NCI-H524 treated with DMSO at 0.1 percent for 48 hours (cell line): Measurements from ENCODE around the gene ILF3.
"Not testable (repeated sequence)": the region's sequence is repeated elsewhere in the genome, so short reads cannot be mapped to it uniquely, and the experiment has no call there.

Experiments used
- DNase-seq: peaks from one replicate; lab custom pipeline; 2025; lab: John Stamatoyannopoulos, UW

ILF3 gene

DNA sequence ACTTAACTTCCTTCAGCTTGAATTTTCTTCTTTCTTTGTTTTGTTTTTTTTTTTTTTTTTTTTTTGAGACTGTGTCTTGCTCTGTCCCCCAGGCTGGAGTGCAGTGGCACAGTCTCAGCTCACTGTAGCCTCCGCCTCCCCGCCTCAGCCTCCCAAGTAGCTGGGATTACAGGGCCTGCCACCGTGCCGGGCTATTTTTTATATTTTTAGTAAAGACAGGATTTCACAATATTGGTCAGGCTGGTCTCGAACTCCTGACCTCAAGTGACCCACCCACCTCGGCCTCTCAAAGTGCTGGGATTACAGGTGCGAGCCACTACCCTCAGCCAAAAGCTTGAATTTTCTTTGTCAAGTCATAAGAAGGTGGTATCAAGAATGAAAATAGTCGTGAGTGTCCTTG is 21.1 kb downstream of the ILF3 start:
- DNase-seq = not testable (repeated sequence)

DNA sequence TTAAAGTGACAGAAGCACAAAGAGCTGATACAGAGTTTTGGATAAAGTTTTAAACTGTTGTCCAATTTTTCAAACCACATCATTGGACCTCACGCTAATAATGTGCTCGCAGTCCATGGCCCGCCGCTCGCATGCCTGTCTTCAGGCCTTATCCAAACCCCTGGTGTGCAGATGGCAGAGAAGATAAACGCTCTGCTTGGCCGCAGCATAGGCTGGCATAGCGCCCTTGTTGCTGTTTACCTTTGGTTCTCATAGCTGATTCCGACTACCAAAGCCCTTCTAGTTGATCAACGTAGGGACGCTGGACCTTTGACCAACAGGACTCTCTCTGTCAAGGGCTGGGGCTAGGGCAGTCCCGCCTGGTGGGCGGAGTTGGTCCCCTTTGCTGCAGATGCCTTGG is 23.6 kb downstream of the ILF3 start:
- DNase-seq = no peak

DNA sequence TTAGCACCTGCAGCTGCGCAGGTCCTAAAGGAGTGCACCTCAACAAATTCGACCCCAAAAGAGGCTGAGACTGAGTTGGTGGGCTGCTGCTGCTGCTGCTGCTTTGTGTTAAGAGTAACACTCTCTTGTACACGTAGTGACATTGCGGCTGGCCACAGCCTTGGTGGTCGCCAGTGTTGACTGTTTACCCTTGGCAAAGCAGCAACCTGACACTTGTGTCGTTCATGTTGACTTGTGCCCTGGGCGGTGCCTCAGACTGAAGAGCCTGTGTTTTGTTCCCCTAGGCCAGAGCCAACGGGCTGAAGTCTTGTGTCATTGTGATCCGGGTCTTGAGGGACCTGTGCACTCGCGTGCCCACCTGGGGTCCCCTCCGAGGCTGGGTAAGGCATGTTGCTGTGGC is 24.7 kb downstream of the ILF3 start:
- DNase-seq = no peak

DNA sequence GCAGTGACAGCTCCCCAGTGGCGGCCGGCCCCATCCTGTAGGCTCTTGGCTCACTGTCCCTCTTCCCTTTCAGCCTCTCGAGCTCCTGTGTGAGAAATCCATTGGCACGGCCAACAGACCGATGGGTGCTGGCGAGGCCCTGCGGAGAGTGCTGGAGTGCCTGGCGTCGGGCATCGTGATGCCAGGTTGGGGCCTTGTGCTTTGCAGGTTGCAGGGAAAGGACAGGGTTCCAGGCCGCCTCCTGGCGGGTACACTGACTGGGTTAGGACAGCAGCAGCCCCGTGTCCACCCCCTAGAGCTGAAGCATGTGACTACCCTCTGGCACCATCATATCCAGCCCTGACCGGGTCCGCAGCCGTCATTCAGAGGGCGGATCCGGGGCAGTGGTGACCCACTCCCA is 25.6 kb downstream of the ILF3 start:
- DNase-seq = no peak

DNA sequence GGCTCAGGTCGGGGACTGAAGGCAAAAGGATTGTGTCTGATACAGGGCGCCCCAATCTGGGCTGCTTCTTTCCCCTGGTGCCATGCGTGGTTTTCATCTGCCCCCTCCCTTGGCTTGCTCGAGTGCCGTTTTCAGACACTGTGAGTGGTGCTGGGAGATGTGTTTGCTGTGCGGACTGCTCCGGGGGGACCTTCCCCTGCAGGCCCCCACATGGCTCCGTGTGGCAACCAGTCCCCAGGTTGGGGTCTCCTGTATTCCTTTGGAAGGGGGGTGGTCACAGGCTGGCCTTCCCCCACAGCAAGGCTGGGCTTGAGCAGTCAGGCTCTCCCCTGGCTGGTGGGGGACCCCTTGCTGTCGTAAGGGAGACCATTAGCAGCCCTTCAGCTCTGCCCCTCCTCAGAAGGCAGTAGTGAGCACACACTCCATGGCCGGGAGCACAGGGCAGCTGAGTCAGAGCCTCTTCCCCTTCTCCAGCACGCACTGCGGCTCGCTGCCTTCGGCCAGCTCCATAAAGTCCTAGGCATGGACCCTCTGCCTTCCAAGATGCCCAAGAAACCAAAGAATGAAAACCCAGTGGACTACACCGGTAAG is 26.5 kb downstream of the ILF3 start:
- no peak for DNase-seq

DNA sequence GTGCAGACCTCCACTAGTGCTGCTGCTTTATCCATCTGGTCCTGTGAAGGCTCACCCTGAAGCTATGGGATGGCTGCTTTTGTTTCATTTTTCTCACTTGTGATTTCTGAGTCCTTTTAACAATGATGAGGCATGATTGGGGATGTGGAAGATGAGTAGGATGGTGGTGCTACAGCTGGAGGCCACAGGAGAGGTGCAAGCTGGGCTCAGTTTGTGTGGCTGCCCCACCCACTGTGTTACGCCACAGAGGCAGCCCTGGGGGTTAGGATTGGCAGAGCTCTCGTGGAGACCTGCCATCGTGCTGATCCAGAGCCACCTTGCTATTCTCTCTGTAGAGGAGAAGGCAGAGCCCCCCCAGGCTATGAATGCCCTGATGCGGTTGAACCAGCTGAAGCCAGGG is 27.5 kb downstream of the ILF3 start:
- no peak for DNase-seq

DNA sequence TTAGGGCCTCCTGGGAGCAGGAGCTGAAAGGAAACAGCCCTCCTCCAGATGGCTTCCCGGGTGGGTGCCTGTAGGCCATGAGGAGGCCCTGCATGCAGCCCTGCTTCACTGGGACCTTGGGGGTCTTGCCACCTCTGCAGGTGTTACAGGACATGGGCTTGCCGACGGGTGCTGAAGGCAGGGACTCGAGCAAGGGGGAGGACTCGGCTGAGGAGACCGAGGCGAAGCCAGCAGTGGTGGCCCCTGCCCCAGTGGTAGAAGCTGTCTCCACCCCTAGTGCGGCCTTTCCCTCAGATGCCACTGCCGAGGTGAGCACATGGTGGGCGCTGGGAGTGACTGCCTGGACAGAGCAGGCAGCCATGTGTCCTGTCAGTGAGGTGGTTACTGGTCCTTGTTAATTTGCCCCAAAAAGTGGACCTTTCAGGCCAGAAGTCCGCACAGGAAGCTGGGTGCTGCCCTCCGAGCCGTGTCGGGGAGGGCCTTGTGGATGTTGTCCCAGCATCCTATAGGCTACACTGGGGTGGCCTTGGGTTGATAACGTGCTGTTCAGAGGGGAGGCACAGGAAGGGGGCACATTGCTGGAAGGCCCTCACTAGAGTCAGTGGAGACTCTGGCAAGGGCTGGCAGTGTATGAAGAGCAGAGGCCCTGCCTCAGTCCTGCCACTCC is 28.4 kb downstream of the ILF3 start:
- no peak for DNase-seq

DNA sequence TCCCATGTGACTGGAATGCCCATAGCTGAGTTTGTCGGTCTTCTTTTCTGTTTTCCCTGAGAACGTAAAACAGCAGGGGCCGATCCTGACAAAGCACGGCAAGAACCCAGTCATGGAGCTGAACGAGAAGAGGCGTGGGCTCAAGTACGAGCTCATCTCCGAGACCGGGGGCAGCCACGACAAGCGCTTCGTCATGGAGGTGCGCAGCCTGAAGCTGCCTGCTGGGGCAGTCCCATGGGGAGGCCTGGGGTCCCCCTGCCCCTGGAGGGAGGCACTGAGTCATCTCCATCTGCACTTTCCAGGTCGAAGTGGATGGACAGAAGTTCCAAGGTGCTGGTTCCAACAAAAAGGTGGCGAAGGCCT is 28.9 kb downstream of the ILF3 start:
- no peak for DNase-seq

DNA sequence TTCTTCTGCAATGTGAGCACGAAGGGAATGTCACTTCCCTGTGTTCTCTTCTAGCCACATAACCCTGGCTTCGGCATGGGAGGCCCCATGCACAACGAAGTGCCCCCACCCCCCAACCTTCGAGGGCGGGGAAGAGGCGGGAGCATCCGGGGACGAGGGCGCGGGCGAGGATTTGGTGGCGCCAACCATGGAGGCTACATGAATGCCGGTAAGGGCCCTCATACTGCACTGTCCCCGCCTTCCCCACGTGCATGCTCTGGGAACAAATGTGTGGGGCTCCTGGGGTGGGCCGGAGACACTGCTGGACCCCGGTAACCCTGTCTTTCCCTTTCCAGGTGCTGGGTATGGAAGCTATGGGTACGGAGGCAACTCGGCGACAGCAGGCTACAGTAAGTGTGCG is 29.4 kb downstream of the ILF3 start:
- DNase-seq = no peak

DNA sequence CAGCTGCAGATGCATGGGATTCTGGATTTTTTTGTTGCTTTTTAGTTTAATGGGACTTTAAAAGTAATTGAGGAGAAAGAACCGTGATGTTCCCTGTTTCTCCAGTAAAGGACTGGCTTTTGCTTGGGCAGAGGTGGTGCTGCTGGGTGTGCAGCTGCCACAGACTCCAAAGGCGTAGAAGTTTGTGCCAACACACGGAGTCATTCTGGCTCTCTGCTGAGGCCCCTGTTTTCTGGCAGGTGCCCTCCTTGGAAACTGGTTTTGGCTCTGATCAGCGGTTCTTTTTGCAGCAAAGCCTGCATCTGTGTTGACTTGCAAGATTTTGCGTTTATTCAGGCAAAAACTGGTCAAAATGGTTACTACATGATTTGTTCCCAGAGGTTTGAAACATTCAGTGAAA is 31.1 kb downstream of the ILF3 start:
- DNase-seq = no peak

DNA sequence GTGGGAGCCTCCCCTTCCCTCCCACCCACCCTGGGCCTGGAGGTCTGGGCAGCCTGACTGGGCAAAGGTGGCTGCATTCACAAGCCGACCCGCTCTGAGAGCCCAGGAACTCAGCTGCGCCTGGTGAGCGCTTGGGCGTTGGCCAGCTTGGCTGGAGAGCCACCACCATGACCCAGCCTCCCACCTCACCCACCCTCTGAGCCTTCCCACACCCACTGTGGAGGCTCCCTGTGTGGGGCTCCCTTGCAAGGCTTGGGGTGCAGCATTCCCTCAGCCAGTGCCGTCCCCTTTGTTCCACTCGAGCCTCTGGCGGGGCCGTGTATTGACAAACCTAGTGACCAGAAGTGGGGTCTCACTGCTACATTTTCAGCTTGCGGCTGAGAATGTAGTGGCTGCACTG is 32.0 kb downstream of the ILF3 start:
- DNase-seq = no peak

DNA sequence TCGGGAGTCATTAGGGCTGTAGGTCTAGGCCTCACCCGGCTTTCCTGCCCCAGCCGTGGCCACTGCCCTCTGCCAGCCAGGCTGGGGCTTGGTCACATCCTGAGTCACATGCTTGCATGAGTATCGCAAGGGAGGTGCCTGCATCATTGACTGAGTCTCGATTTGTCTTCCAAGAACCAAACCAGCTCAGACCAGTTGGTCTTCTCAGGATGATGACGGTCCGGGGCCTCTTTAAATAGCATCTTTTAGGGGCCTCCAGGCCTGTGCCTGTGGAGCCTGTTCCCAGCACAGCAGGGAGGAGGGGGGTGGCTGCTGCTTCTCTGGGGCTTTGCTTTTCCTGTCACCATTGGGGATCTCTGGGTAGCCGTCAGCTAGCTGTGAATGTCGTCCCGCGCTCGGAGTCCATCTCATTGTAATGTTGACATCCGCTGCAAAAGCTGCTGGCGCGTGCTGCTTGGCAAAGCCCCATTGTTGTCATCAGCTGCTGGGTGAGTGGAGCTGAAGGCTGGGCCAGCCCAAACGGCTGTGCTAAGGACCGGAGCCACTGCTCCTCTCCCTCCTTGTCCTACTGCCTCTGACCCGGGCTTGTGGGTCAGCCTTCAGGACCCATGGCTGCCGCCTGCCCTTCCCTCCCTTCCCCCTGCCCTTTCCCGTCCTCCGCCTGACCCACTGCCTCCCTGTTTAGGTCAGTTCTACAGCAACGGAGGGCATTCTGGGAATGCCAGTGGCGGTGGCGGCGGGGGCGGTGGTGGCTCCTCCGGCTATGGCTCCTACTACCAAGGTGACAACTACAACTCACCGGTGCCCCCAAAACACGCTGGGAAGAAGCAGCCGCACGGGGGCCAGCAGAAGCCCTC is 32.7 kb downstream of the ILF3 start:
- no peak for DNase-seq

DNA sequence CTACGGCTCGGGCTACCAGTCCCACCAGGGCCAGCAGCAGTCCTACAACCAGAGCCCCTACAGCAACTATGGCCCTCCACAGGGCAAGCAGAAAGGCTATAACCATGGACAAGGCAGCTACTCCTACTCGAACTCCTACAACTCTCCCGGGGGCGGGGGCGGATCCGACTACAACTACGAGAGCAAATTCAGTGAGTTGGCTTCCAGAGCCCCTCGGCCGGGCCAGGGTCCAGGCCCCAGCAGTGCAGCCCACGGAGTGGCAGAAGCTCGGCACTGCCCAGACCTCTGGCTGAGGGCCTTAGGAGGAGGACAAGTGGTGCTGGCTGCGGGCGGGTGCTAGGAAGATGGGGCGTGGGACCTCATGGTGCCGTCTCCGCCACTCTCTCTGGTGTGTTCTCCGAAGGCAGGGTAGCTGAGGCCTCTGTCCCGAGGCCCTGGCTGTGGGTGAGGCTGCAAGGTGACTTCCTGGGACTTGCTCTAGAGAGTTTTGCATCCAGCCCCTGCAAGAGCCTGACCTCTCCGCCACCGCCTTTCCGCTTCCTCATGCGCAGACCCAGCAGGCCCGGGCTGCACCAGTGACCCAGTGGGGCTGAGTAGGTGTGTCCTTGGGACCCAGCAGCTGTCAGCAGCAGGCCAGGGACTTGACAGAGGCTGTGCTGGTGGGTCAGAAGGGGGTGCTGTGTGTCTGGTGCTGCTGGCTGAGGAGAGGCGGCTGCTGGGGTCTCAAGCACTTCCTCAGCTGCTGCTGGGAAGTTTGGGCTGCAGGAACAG is 33.6 kb downstream of the ILF3 start:
- DNase-seq = no peak

DNA sequence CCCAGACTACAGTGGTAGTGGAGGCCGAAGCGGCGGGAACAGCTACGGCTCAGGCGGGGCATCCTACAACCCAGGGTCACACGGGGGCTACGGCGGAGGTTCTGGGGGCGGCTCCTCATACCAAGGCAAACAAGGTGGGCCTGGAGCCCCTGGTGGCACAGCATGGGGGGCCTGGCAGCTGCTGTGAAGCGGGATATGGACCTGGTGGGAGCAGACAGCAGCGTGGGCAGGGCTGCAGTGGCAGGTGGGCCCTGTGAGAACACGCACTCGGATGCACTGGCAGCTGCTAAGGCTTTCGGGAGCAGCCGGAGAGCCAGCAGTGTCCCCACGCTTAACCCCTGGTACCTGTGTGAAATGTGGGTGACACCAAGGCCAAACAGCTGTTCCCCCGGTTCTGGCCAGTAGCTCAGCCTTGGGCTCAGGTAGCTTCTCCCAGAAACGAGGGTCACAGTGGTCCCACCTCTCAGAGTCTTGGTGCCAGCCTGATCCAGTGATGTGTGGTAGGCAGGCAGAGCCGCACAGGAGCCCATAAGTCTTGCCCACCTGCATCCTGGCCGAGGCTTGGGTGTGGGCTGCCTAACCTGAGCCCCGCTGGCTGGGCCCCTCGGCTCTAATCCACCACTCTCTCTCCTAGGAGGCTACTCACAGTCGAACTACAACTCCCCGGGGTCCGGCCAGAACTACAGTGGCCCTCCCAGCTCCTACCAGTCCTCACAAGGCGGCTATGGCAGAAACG is 34.6 kb downstream of the ILF3 start:
- no peak for DNase-seq

DNA sequence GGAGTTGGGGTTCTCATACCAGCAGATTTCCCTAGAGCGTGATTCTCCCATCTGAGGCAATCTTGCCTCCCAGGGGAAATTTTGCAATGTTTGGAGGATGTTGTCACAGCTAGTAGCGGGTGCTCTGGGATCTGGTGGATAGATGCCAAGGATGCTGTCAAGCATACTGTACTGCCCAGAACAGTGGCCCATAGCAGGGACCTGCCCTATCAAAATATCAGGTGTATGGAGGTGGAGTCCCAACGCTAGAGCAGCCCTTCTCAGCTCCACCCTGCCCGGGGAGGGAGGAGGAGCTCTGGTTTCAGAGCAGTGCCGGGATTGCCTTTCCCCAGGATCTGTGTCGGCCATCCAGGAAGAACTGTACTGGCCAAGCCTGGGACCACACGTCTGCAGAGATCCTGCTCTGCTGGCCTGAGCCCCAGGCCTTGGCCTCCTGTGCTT is 36.2 kb downstream of the ILF3 start:
- DNase-seq = no peak

DNA sequence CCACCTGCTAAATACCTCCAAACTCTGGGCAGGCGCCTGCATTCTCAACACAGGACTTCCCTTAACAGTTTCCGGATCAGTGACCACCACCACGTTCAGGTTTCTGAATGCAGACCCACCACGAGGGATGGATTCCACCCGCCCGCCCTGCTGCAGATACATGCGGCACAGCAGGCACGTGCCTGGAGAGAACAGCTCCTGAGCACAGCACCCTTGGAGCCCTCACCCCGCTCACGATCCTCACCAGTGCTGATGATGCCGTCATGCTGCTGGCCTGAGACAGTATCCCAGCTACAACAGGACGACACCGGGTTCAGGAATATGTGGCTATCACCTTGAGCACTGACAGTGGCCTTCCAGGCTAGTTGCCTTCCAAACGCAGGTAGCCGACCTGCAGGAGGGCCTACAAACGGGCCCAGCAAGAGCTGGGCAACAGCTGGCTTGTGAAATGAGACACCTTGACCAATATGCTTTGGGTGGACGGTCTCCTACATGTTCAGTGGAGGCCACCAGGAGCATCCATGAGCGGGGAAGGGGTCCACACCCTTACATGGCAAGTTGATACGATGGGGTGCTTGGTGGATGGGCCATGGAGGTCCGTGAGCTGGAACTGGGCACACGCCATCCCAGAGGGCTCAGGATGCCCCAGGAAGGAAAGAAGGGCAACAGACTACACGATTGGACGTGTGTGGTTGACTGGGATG is 37.2 kb downstream of the ILF3 start:
- DNase-seq = no peak

DNA sequence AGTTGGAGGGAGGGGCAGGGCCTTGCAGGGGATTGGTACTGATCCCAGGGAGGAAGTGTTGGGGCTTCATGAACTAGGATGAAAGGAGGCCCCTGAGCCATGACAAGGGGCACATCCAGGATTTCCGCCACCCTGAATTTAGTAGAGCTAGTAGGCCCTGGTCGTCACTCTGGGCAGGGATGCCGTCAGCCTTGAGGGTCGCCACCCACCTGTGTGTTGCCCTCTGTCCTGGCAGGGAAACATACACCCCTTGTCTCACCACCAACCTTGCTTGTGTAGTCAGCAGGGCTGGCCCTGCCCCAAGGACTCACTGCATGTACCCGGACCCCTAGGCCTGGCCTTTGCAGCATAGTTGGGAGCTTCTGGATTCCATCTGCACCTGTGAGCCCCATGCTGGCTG is 37.7 kb downstream of the ILF3 start:
- DNase-seq = no peak

DNA sequence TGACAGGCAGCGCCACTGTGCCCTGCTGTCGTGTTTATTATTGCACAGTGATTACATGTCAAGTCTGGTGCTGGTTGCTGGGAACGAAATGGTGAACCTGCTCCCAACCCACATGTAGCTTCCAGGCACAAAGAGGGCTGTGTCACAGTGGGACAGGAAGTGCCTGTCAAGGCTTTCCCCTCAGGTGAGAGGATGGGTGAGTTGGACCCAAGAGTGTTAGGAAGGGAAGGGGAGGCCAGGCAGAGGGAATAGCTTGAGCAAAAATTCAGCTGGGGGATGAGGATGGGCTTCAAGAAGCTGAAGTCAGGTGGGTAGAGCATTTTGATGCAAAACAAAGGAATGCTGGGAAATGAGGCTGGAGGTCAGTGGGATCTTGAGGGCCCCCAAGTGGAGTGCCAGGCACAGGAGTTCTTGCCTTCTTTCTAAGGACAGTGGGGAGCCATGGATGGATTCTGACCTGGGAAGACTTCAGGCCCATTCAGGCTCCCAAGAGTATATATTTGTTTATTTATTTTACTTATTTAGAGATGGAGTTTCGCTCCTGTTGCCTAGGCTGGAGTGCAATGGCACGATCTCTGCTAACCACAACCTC is 38.6 kb downstream of the ILF3 start:
- DNase-seq = no peak

DNA sequence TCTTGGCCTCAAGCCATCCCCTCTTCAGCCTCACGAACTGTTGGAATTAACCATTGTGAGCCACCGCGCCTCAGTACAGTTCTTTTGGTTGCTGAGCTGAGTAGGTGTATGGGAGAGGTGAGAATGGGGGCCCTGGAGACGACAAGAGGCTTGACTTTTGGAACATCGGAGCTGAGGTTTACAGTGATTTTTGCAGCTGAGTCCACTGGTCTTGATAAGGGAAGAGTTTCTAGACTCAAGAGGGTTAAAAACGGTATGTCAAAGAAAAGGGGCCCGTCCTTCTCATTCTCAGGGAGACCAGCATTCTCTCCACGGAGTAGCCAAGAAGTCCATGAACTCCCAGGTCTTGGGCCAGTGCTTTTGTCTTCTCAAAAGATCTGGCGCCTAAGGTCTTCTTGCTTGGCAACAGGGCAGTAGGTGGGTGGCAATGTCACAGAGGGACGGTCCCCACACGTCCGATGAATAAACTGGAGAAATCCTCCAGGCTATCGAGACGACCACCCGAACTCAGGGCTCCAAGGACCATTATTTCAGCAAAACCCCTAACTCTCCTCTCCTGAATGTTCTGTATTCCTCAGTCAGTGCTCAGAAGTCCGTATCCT is 40.7 kb downstream of the ILF3 start:
- DNase-seq = no peak
